ENCODE data around the gene TMEFF2.

The TMEFF2 gene

DNA sequence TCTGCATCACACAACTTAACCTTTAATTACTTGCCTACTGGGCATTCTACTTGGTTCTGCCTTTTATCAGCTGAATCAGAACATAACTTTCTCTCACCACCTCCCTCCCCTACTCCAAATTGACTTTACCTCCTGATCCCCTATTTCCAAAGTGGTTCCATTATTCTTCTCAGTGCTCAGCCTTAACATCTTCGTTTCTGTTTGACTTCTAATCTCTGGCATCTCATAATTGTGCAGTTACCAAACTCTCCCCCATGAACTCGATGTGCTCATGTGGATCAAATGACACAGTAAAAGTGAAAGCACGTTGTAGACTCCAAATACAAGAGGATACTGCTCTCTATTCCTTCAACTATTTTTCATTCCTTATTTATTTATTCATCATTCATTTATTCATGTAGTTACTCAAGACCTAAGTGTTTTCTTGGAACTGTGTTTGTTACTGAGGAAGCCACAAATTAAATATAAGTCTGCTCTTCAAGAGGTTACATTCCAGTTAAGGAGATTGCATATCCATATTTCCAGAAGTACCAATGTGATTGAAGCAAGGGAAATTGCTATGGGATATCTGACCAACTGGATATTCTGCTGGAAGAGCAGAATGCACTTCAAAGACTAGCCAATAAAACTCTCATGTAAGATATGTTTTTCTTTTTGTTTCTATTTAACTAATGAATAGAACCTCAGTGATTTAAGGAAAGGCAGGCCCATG, 158.8 kb downstream of the TMEFF2 start:
- no peak overlapping the region for H3K4me3 ChIP-seq (ENCODE audit: low read depth, low read length)
- TF ChIP-seq, protein P1, sequence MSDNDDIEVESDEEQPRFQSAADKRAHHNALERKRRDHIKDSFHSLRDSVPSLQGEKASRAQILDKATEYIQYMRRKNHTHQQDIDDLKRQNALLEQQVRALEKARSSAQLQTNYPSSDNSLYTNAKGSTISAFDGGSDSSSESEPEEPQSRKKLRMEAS (IDR thresholded peaks at IDR 0.05; ENCODE audit: low read depth, low read length) = no peak
- TF ChIP-seq MYC (IDR thresholded peaks at IDR 0.05; ENCODE audit: low read depth, low read length) (no peak), POLR2A (IDR thresholded peaks at IDR 0.05; ENCODE audit: extremely low read depth, insufficient read length) (no peak)
- TF ChIP-seq, protein P2, sequence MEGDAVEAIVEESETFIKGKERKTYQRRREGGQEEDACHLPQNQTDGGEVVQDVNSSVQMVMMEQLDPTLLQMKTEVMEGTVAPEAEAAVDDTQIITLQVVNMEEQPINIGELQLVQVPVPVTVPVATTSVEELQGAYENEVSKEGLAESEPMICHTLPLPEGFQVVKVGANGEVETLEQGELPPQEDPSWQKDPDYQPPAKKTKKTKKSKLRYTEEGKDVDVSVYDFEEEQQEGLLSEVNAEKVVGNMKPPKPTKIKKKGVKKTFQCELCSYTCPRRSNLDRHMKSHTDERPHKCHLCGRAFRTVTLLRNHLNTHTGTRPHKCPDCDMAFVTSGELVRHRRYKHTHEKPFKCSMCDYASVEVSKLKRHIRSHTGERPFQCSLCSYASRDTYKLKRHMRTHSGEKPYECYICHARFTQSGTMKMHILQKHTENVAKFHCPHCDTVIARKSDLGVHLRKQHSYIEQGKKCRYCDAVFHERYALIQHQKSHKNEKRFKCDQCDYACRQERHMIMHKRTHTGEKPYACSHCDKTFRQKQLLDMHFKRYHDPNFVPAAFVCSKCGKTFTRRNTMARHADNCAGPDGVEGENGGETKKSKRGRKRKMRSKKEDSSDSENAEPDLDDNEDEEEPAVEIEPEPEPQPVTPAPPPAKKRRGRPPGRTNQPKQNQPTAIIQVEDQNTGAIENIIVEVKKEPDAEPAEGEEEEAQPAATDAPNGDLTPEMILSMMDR (IDR thresholded peaks at IDR 0.05; ENCODE audit: low read depth, low read length) = no peak
- DNase-seq (ENCODE audit: low read depth) = no peak

DNA sequence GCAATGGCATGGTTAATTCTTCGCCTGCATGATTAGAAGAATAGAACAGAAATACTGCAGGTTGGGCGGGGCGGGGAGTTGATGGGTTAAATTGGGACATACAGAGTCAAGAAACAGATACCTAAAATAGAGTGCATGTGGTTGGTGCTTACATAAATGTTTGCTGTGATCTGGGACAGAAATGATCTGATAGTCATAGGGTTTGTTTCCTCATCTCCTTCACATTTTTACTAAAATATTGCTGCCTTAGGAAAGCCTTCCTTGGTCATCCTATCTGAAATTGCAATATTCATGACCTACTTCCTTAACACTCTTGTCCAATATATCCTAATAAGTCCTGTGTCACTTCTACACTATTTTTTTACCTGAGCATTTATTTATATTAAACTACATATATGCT, 163.9 kb downstream of the TMEFF2 start:
- DNase-seq (ENCODE audit: low read depth) = no peak
- no peak overlapping the region for H3K4me3 ChIP-seq (ENCODE audit: low read depth, low read length)
- TF ChIP-seq MYC (IDR thresholded peaks at IDR 0.05; ENCODE audit: low read depth, low read length) = no peak
- no peak for TF ChIP-seq POLR2A (IDR thresholded peaks at IDR 0.05; ENCODE audit: extremely low read depth, insufficient read length)

DNA sequence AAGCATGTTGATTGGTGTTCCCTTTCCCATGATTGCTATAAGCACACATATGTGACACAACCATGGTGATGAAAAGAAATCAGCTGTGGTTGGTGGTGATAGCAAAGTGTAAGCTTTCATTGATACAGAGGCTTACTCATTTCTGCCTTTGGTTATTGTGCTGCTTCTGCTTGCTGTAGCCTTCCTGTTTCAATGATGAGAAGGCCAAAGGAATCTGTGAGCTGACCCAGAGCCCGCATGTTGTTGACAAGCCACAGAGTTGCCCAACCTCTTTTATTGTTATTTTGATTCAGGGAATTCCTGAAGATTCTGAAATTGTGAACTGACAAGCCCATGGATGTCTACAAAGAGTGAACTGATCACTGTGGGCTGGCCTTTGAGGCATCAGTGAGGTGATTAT, 164.4 kb downstream of the TMEFF2 start:
- no peak for DNase-seq (ENCODE audit: low read depth)
- TF ChIP-seq, protein P1 (IDR thresholded peaks at IDR 0.05; ENCODE audit: low read depth, low read length) = no peak
- TF ChIP-seq POLR2A (IDR thresholded peaks at IDR 0.05; ENCODE audit: extremely low read depth, insufficient read length) = no peak
- TF ChIP-seq, protein P2 (IDR thresholded peaks at IDR 0.05; ENCODE audit: low read depth, low read length) = no peak
- TF ChIP-seq MYC (IDR thresholded peaks at IDR 0.05; ENCODE audit: low read depth, low read length) = no peak
- no peak overlapping the region for H3K4me3 ChIP-seq (ENCODE audit: low read depth, low read length)

DNA sequence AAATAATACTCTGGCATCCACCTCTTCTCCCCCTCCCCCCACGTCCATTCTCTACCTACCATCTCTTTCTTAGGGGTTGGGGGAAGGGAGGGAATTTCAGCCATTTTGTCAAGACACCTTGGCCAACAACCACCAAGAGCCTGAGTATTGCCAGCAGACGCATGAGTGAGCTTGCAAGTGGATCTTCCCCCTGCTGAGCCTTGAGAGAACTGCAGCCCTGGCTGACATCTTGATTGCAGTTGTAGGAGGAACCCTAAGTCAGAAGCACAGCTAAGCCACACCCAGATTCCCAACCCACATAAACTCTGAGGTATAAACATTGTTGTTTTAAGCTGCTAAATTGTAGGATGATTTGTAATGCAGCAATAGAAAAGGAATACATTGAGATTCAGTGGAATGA, 165.6 kb downstream of the TMEFF2 start:
- TF ChIP-seq, protein P1 (IDR thresholded peaks at IDR 0.05; ENCODE audit: low read depth, low read length) = no peak
- TF ChIP-seq, protein P2 (IDR thresholded peaks at IDR 0.05; ENCODE audit: low read depth, low read length) = peak; percentile 27
- DNase-seq (ENCODE audit: low read depth) = peak; percentile 47
- H3K4me3 ChIP-seq (ENCODE audit: low read depth, low read length) = no peak overlapping the region

DNA sequence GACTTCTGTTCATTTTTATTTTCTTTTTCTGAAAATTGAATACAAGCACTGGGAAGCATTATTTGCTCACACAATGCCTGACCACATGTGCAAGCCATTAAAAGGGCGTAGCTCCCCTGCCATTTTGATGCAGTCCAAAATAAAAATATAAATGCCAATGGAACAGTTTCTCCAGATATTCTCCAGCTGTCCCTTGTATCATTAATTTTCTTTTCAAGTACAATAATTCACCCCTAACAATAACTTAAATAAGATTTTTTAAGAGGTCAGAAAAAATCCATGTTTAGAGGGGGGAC, 168.0 kb downstream of the TMEFF2 start:
- TF ChIP-seq MYC (IDR thresholded peaks at IDR 0.05; ENCODE audit: low read depth, low read length) = no peak
- TF ChIP-seq, protein P2 (IDR thresholded peaks at IDR 0.05; ENCODE audit: low read depth, low read length) = no peak
- TF ChIP-seq POLR2A (IDR thresholded peaks at IDR 0.05; ENCODE audit: extremely low read depth, insufficient read length) = no peak
- TF ChIP-seq, protein P1 (IDR thresholded peaks at IDR 0.05; ENCODE audit: low read depth, low read length) = no peak
- H3K4me3 ChIP-seq (ENCODE audit: low read depth, low read length) = no peak overlapping the region
- no peak for DNase-seq (ENCODE audit: low read depth)

DNA sequence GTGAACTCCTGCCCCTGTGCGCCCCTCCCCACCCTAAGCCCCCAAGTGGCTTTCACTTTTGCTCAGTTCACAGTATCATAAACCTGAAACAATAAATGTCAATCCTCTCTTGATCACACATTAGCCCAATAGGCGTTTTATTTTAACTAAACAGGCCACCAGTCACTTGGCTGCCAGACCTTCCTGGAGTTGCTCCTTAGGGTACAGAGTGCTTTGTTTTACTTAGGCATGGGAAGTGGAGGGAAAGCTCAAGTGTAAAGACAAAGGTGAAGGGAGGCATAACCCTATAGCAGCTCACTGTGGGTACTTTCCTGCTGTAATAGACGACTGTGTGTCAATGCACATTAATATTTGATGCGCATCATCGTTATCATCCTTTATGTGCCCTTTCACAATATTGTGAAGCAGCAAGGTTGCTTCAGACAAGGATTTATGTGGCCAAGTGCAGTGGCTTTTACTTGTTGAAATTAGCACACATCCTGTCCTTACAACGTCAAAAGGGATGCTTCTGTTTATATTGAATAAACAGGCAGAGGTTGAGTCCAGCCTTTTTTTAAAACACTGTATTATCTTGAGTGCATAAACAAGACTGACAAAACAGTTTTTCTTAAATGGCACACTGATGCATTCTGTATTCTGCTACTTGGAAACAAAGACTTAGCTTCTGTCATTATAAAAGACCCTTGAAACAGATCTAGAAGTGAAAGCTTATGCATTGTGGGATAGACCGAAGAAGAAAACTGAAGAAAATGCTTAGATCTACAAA, 168.5 kb downstream of the TMEFF2 start:
- no peak overlapping the region for H3K4me3 ChIP-seq (ENCODE audit: low read depth, low read length)
- TF ChIP-seq, protein P2 (IDR thresholded peaks at IDR 0.05; ENCODE audit: low read depth, low read length) = no peak
- no peak for TF ChIP-seq MYC (IDR thresholded peaks at IDR 0.05; ENCODE audit: low read depth, low read length)
- no peak for TF ChIP-seq POLR2A (IDR thresholded peaks at IDR 0.05; ENCODE audit: extremely low read depth, insufficient read length)
- TF ChIP-seq, protein P1 (IDR thresholded peaks at IDR 0.05; ENCODE audit: low read depth, low read length) = no peak
- no peak for DNase-seq (ENCODE audit: low read depth)

Measured in NB4 (cell line).